Upper lobe of left lung (tissue), 6 donors: ENCODE measurements around the gene PLCG2. TPM values are rescaled to one million over a fixed set of nuclear protein-coding genes. Genes with fewer than 3 reads are reported as not detected.

Source experiments
- ATAC-seq, 2 donors: fragments of 200-7000 bp; cut with Tn5 transposase; one replicate each; pipeline ENCODE4 v1.9.1; 2022; ENCODE audit warnings: mild to moderate bottlenecking in 2 of 2, moderate library complexity in 2 of 2; ENCODE audit not compliant: low FRiP score in 2 of 2
- DNase-seq, 2 donors: peaks; one replicate each; pipeline ENCODE4 v3.0.0-alpha.2; 2019 to 2020
- H3K27ac ChIP-seq, 4 donors: fragments of 200-600 bp; sonication (generic); one replicate each; pipeline ENCODE4 v1.5.1; 2016 to 2019
- H3K27me3 ChIP-seq, 4 donors: fragments of 200-600 bp; sonication (generic); one replicate each; pipeline ENCODE4 v1.5.1; 2017 to 2019
- H3K36me3 ChIP-seq, 4 donors: fragments of 200-600 bp; sonication (generic); one replicate each; pipeline ENCODE4 v1.5.1; 2016 to 2019
- H3K4me1 ChIP-seq, 4 donors: fragments of 200-600 bp; sonication (generic); one replicate each; pipeline ENCODE4 v1.5.1; 2018 to 2019
- H3K4me3 ChIP-seq, 4 donors: fragments of 200-600 bp; sonication (generic); one replicate each; pipeline ENCODE4 v1.5.1; 2017 to 2019; ENCODE audit warnings: mild to moderate bottlenecking in 2 of 4, moderate library complexity in 1 of 4
- H3K9me3 ChIP-seq, 4 donors: fragments of 200-600 bp; sonication (generic); one replicate each; pipeline ENCODE4 v1.5.1; 2018 to 2019
- CTCF ChIP-seq, 6 experiments: fragments of 450-650 bp in 4 of 6; fragments of 200-600 bp in 2 of 6; sonication (generic) in 2 of 6; IDR thresholded peaks; one replicate each; pipeline ENCODE4 v1.5.1; 2016 to 2019; ENCODE audit warnings: antibody characterized with exemption in 6 of 6
- EP300 ChIP-seq, 4 donors: sonication (generic); formaldehyde crosslinking; IDR thresholded peaks; one replicate each; pipeline ENCODE4 v1.5.1; 2017; ENCODE audit warnings: antibody characterized with exemption in 4 of 4, control low read depth in 2 of 4
- POLR2A ChIP-seq, 4 donors: fragments of 450-650 bp; IDR thresholded peaks; one replicate each; pipeline ENCODE4 v1.5.1; 2016 to 2017; ENCODE audit warnings: antibody characterized with exemption in 4 of 4, mild to moderate bottlenecking in 2 of 4
- POLR2AphosphoS5 ChIP-seq, 2 donors: sonication (generic); formaldehyde crosslinking; IDR thresholded peaks; one replicate each; pipeline ENCODE4 v1.5.1; 2017; ENCODE audit warnings: antibody characterized with exemption in 2 of 2
- WGBS, 2 donors: methylation state at CpG; one replicate each; pipeline ENCODE4 v1.1.5; 2017 to 2018; 5-methylcytosine and 5-hydroxymethylcytosine counted together
- total RNA-seq, 6 donors: library from RNA; depleted of rRNA in 4 of 6; stranded (reverse); fragments of >200 nt in 4 of 6; gene quantifications; one replicate each; pipeline versions ENCODE4 v1.1.0 to v1.2.1, GENCODE V29; 2016 to 2021
- donor health status: DM: no; HTN: no; CAD: no; lungs with moderate emphysema.
- donor health status: DM: no; HTN: yes; CAD: no; lungs with severe emphysema.

Gene PLCG2
- total RNA-seq, 6 donors from 2014 or later: 13.8 to 85.9 (median 35.1) TPM

- Histone ChIP-seq H3K4me3 (no peak overlapping the region), H3K36me3 (peaks cover 0 to 10% (median 0%) of the 10 kb centered on the region in 4 donors), H3K4me1 (peaks cover 0 to 5% (median 0%) of the 10 kb centered on the region in 4 donors), H3K27ac (no peak overlapping the region), H3K27me3 (no peaks in the 10 kb centered on the region), H3K9me3 (no peaks in the 10 kb centered on the region)
- 64 to 79% methylated on average over 2 of the region's 2 CpGs for WGBS, 2 donors
- DNase-seq: no peak
- no peak for ATAC-seq
- TF ChIP-seq EP300 (IDR thresholded peaks at IDR 0.05) (no peak), CTCF (IDR thresholded peaks at IDR 0.05) (no peak), POLR2AphosphoS5 (IDR thresholded peaks at IDR 0.05) (no peak), POLR2A (IDR thresholded peaks at IDR 0.05) (no peak)
Observed at GRCh38 chr16:81790830-81791435, 11.8 kb downstream of the PLCG2 start.

- no peak for ATAC-seq
- Histone ChIP-seq H3K9me3 (no peaks in the 10 kb centered on the region), H3K36me3 (peaks cover 0 to 7% (median 0%) of the 10 kb centered on the region in 4 donors), H3K27me3 (no peaks in the 10 kb centered on the region), H3K4me3 (no peak overlapping the region), H3K27ac (no peak overlapping the region), H3K4me1 (peaks cover 0 to 5% (median under 1%) of the 10 kb centered on the region in 4 donors)
- TF ChIP-seq CTCF (IDR thresholded peaks at IDR 0.05) (no peak), POLR2AphosphoS5 (IDR thresholded peaks at IDR 0.05) (no peak), POLR2A (IDR thresholded peaks at IDR 0.05) (no peak), EP300 (IDR thresholded peaks at IDR 0.05) (no peak)
- no peak for DNase-seq
- 89 to 97% methylated on average over 1 of the region's 1 CpG for WGBS, 2 donors
Observed at GRCh38 chr16:81792828-81793227, 13.7 kb downstream of the PLCG2 start.

GRCh38 chr16:81795193-81795592, 16.1 kb downstream of the PLCG2 start:
- H3K9me3 ChIP-seq: no peaks in the 10 kb centered on the region
- H3K27ac ChIP-seq: no peak overlapping the region
- TF ChIP-seq CTCF (IDR thresholded peaks at IDR 0.05) (no peak), EP300 (IDR thresholded peaks at IDR 0.05) (no peak), POLR2A (IDR thresholded peaks at IDR 0.05) (no peak), POLR2AphosphoS5 (IDR thresholded peaks at IDR 0.05) (no peak)
- H3K27me3 ChIP-seq: no peaks in the 10 kb centered on the region
- WGBS, 2 donors: 80 to 82% methylated on average over 3 of the region's 3 CpGs
- DNase-seq (no peak), ATAC-seq (no peak)
- no peaks in the 10 kb centered on the region for H3K36me3 ChIP-seq
- H3K4me1 ChIP-seq: peaks cover 6 to 20% (median 11%) of the 10 kb centered on the region in 4 donors
- H3K4me3 ChIP-seq: no peak overlapping the region

GRCh38 chr16:81796035-81796434, 16.9 kb downstream of the PLCG2 start:
- H3K4me3 ChIP-seq: no peak overlapping the region
- no peak overlapping the region for H3K27ac ChIP-seq
- no peak for DNase-seq
- H3K36me3 ChIP-seq: no peaks in the 10 kb centered on the region
- peaks cover 6 to 18% (median 11%) of the 10 kb centered on the region in 4 donors for H3K4me1 ChIP-seq
- TF ChIP-seq POLR2AphosphoS5 (IDR thresholded peaks at IDR 0.05) (no peak), POLR2A (IDR thresholded peaks at IDR 0.05) (no peak), CTCF (IDR thresholded peaks at IDR 0.05) (no peak), EP300 (IDR thresholded peaks at IDR 0.05) (no peak)
- H3K27me3 ChIP-seq: no peaks in the 10 kb centered on the region
- 66 to 83% methylated on average over 2 of the region's 2 CpGs for WGBS, 2 donors
- ATAC-seq: peak in 1 of 2 donors; percentile 25
- H3K9me3 ChIP-seq: no peaks in the 10 kb centered on the region
